OCI-LY7 (cell line): Measurements from ENCODE around the gene RREB1. TPM values are rescaled to one million over a fixed set of nuclear protein-coding genes. Genes with fewer than 3 reads are reported as not detected.

ENCODE experiments used
- BruUV-seq: library from RNA; stranded (reverse); fragments of 400-500 nt; replicated peaks from 2 replicates; lab custom pipeline; 2021; lab: Mats Ljungman, UMichigan
- CTCF ChIA-PET: fragments of 300-600 bp; sonication (Branson Sonifier 250); formaldehyde crosslinking; loops from one replicate; lab custom pipeline; 2022; ENCODE audit warnings: antibody characterized with exemption; ENCODE audit not compliant: unreplicated experiment; lab: Charles Lee
- POLR2A ChIA-PET: fragments of 300-600 bp; sonication (Branson Sonifier 250); formaldehyde crosslinking; loops from one replicate; lab custom pipeline; 2022; ENCODE audit warnings: antibody characterized with exemption; lab: Charles Lee
- DNase-seq: peaks from one replicate; pipeline ENCODE4 v3.0.0-alpha.2; 2015; ENCODE audit warnings: low spot score
- H2AFZ ChIP-seq: fragments of 200-600 bp; sonication (generic), shearing (Covaris generic); 2 replicates; pipeline ENCODE4 v1.6.1; 2014; ENCODE audit warnings: mild to moderate bottlenecking, antibody characterized with exemption, low read length, moderate library complexity
- H3K27ac ChIP-seq: fragments of 200-600 bp; sonication (generic); 2 replicates; pipeline ENCODE4 v1.5.1; 2014; ENCODE audit warnings: mixed run types, low read depth, mild to moderate bottlenecking, moderate library complexity, low read length, inconsistent platforms; ENCODE audit not compliant: poor library complexity, severe bottlenecking
- H3K36me3 ChIP-seq: fragments of 200-600 bp; sonication (generic); 2 replicates; pipeline ENCODE4 v1.6.1; 2014; ENCODE audit warnings: mild to moderate bottlenecking, antibody characterized with exemption, low read length, moderate library complexity, mixed read lengths; ENCODE audit not compliant: insufficient read depth
- H3K4me1 ChIP-seq: fragments of 200-600 bp; sonication (generic); 2 replicates; pipeline ENCODE4 v1.5.1; 2014; ENCODE audit warnings: mild to moderate bottlenecking, low read length; ENCODE audit not compliant: insufficient read depth, poor library complexity, severe bottlenecking
- H3K4me2 ChIP-seq: fragments of 200-600 bp; sonication (generic); 2 replicates; pipeline ENCODE4 v1.6.1; 2014; ENCODE audit warnings: mild to moderate bottlenecking, low read length
- H3K4me3 ChIP-seq: fragments of 200-600 bp; sonication (generic); 2 replicates; pipeline ENCODE4 v1.5.1; 2014; ENCODE audit warnings: mild to moderate bottlenecking, low read depth, low read length; ENCODE audit not compliant: poor library complexity, severe bottlenecking
- H3K79me2 ChIP-seq: fragments of 200-600 bp; sonication (generic); 2 replicates; pipeline ENCODE4 v1.6.1; 2016; ENCODE audit warnings: low read depth, mild to moderate bottlenecking, low read length, moderate library complexity, mixed read lengths; ENCODE audit not compliant: insufficient read depth
- H3K9me2 ChIP-seq: fragments of 200-600 bp; sonication (generic); 2 replicates; pipeline ENCODE4 v1.6.1; 2016; ENCODE audit warnings: mild to moderate bottlenecking, low read length, mixed read lengths; ENCODE audit not compliant: insufficient read depth
- H3K9me3 ChIP-seq: fragments of 200-600 bp; sonication (generic); 2 replicates; pipeline ENCODE4 v1.6.1; 2014; ENCODE audit warnings: mild to moderate bottlenecking, mixed run types, low read length, mixed read lengths
- H4K20me1 ChIP-seq: fragments of 200-600 bp; sonication (generic); 2 replicates; pipeline ENCODE4 v1.6.1; 2014; ENCODE audit warnings: mild to moderate bottlenecking, antibody characterized with exemption, low read length, moderate library complexity, mixed read lengths; ENCODE audit not compliant: insufficient read depth
- EZH2phosphoT487 ChIP-seq: fragments of 200-600 bp; sonication (generic); IDR thresholded peaks from 2 replicates; pipeline ENCODE4 v1.6.1; 2018; ENCODE audit warnings: low read depth, borderline replicate concordance, mild to moderate bottlenecking, mixed run types, antibody characterized with exemption, low read length, moderate library complexity, mixed read lengths
- intact Hi-C: fragments of 100-400 bp; cut with micrococcal nuclease; formaldehyde crosslinking; loops from one replicate; pipeline ENCODE4 v1.10.0; 2022; ENCODE audit not compliant: unreplicated experiment
- small RNA-seq: library from RNA; depleted of rRNA; stranded (forward); fragments of <200 nt; gene quantifications from one replicate; pipeline ENCODE3, GENCODE V24; 2014
- total RNA-seq, 2 experiments: library from RNA; depleted of rRNA in 1 of 2; stranded (reverse); fragments of >200 nt in 1 of 2; shearing (Covaris generic) in 1 of 2; gene quantifications; 2 replicates each; pipeline ENCODE4 v1.2.3, GENCODE V29; 2014 to 2022
- TF ChIP-seq, protein P1 (sequence below): fragments of 200-600 bp; sonication (generic); conservative IDR thresholded peaks from 2 replicates; pipeline ENCODE4 v1.5.1; 2014; ENCODE audit warnings: mild to moderate bottlenecking, antibody characterized with exemption, low read length, moderate library complexity, mixed read lengths

RREB1 gene
- total RNA-seq, 2 experiments from 2014 or later: 4.4 to 7.1 TPM

DNA sequence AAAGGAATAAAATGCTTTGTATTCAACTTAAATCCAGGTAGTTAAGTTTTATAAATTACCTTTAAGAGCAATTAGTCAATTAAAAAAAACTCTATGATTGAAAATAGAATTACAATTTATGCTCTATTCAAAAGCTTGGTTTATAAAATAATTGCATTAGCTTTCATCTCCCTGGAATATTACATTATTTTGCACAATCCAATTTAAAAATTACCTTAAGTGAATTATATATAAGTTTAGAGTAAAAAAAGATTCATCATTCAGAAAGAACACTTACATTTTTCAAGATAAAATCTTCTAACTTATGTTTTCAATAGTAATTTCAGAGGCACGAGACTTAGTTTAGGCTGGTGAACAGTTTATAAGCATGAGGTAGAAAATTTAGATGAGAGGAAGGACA is 190.4 kb downstream of the RREB1 start:
- H3K9me3 ChIP-seq: no peaks in the 10 kb centered on the region
- no peak overlapping the region for H3K27ac ChIP-seq
- TF ChIP-seq EZH2phosphoT487: no peak
- TF ChIP-seq, protein P1, sequence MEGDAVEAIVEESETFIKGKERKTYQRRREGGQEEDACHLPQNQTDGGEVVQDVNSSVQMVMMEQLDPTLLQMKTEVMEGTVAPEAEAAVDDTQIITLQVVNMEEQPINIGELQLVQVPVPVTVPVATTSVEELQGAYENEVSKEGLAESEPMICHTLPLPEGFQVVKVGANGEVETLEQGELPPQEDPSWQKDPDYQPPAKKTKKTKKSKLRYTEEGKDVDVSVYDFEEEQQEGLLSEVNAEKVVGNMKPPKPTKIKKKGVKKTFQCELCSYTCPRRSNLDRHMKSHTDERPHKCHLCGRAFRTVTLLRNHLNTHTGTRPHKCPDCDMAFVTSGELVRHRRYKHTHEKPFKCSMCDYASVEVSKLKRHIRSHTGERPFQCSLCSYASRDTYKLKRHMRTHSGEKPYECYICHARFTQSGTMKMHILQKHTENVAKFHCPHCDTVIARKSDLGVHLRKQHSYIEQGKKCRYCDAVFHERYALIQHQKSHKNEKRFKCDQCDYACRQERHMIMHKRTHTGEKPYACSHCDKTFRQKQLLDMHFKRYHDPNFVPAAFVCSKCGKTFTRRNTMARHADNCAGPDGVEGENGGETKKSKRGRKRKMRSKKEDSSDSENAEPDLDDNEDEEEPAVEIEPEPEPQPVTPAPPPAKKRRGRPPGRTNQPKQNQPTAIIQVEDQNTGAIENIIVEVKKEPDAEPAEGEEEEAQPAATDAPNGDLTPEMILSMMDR: no peak
- H3K36me3 ChIP-seq: peaks cover 97% of the 10 kb centered on the region
- H3K4me3 ChIP-seq: no peak overlapping the region
- ChIA-PET CTCF (no interaction called here), POLR2A (interaction anchor here (0.6 to 2.5 kb wide), 3 partner anchors 7 to 118 kb away, joined by 3 to 9 read pairs (median 7); no protein-coding TSS in a partner anchor)
- H3K9me2 ChIP-seq: no peaks in the 10 kb centered on the region
- H3K4me1 ChIP-seq: no peaks in the 10 kb centered on the region
- BruUV-seq: no TSS peak
- no peak overlapping the region for H2AFZ ChIP-seq
- intact Hi-C loops: no loop called here
- no peaks in the 10 kb centered on the region for H4K20me1 ChIP-seq
- H3K79me2 ChIP-seq: peaks cover 10% of the 10 kb centered on the region; the same call in 1 of the 2 replicates
- no peak overlapping the region for H3K4me2 ChIP-seq
- no peak for DNase-seq

DNA sequence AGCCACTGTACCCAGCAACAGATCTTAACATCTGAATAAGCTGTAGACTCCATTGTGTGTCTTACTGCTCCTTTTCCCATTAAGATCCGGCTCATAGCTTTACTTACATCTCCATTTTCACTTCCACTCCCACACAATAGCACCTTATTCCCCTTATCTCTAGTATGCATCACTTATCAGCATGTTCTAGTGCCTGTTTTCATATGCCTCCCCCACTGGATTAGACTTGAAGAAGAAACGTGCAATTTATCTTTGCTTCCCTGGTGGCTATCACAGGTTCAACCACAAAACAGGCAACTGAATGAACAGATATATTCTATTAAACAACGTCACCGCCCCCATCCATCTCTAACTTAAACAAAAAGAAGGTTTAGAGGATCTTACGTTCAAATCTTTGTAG is 193.2 kb downstream of the RREB1 start:
- Histone ChIP-seq H3K9me3 (no peaks in the 10 kb centered on the region), H3K4me2 (no peak overlapping the region), H3K79me2 (peaks cover 19% of the 10 kb centered on the region; the same call in 1 of the 2 replicates), H4K20me1 (peaks cover 4% of the 10 kb centered on the region; the same call in 1 of the 2 replicates), H3K36me3 (peaks cover 98% of the 10 kb centered on the region), H3K4me3 (no peak overlapping the region), H3K27ac (no peak overlapping the region), H3K9me2 (no peaks in the 10 kb centered on the region), H3K4me1 (no peaks in the 10 kb centered on the region), H2AFZ (no peak overlapping the region)
- TF ChIP-seq, protein P1: no peak
- TF ChIP-seq EZH2phosphoT487: no peak
- POLR2A ChIA-PET: interaction anchor here (1.1 to 1.9 kb wide), 4 partner anchors 12 to 23 kb away, joined by 3 to 4 read pairs (median 4); partner anchors contain the start of gene SSR1
- intact Hi-C loops: no loop called here
- CTCF ChIA-PET: no interaction called here
- BruUV-seq: no TSS peak
- no peak for DNase-seq

Small RNAs within 50 kb of the gene (small RNA-seq; reads per million reads assigned to genes)
- not detected for gene RF00019

Other genes with a start within 250 kb of the RREB1 start
- 31.6 and 36.0 TPM in 2 replicates for gene SSR1, start 205.2 kb downstream of the RREB1 start, total RNA-seq (2014; rRNA removed; shearing (Covaris generic))
- gene SSR1, start 205.2 kb downstream of the RREB1 start, total RNA-seq (2022): 126 and 138 TPM in 2 replicates